NT2/D1 (cell line): ENCODE data around the gene NUP133.

ENCODE experiments used
- SUZ12 ChIP-seq: IDR thresholded peaks from 2 replicates; pipeline ENCODE4 v1.6.1; 2011; ENCODE audit not compliant: insufficient read length, insufficient read depth; ENCODE audit errors: extremely low read depth
- YY1 ChIP-seq: IDR thresholded peaks from 2 replicates; pipeline ENCODE4 v1.6.1; 2011; ENCODE audit not compliant: insufficient read length, insufficient read depth

- TF ChIP-seq YY1 (no peak), SUZ12 (no peak)
Observed at GRCh38 chr1:229507502-229507901, 639 bp downstream of the NUP133 start.
